ENCODE data around the gene RTL10.

DNA sequence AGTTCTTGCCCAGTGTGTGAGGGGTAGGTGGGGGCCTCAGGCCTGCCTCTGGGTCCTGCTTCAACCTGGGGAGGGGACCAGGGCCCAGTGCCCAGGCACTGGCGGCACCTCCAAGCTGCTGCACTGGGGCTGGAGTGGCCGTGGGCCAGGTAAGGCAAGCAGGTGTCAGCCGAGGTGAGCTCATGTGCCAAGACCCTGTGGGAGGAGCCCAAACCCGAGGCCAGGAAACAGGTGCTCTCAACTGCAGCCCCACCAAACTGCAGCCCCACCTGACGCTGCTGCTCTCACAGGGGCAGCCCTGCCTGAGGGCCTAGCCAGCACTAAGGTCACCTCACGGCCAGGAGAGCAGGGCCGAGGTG, 18.1 kb upstream of the RTL10 start:
- TF ChIP-seq, protein P1, sequence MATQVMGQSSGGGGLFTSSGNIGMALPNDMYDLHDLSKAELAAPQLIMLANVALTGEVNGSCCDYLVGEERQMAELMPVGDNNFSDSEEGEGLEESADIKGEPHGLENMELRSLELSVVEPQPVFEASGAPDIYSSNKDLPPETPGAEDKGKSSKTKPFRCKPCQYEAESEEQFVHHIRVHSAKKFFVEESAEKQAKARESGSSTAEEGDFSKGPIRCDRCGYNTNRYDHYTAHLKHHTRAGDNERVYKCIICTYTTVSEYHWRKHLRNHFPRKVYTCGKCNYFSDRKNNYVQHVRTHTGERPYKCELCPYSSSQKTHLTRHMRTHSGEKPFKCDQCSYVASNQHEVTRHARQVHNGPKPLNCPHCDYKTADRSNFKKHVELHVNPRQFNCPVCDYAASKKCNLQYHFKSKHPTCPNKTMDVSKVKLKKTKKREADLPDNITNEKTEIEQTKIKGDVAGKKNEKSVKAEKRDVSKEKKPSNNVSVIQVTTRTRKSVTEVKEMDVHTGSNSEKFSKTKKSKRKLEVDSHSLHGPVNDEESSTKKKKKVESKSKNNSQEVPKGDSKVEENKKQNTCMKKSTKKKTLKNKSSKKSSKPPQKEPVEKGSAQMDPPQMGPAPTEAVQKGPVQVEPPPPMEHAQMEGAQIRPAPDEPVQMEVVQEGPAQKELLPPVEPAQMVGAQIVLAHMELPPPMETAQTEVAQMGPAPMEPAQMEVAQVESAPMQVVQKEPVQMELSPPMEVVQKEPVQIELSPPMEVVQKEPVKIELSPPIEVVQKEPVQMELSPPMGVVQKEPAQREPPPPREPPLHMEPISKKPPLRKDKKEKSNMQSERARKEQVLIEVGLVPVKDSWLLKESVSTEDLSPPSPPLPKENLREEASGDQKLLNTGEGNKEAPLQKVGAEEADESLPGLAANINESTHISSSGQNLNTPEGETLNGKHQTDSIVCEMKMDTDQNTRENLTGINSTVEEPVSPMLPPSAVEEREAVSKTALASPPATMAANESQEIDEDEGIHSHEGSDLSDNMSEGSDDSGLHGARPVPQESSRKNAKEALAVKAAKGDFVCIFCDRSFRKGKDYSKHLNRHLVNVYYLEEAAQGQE (IDR thresholded peaks at IDR 0.05; ENCODE audit: low read depth), result no peak
- TF ChIP-seq FOXM1 (IDR thresholded peaks at IDR 0.05; ENCODE audit: borderline replicate concordance, low read depth) (no peak), TCF12 (IDR thresholded peaks at IDR 0.05; ENCODE audit: low read depth) (no peak), EGR1 (IDR thresholded peaks at IDR 0.05) (no peak), ZBTB7A (IDR thresholded peaks at IDR 0.05; ENCODE audit: low read depth) (no peak), YY1 (IDR thresholded peaks at IDR 0.05; ENCODE audit: low read depth) (no peak), EP300 (IDR thresholded peaks at IDR 0.05; ENCODE audit: borderline replicate concordance) (no peak), TAF1 (IDR thresholded peaks at IDR 0.05; ENCODE audit: low read depth) (no peak), RAD21 (IDR thresholded peaks at IDR 0.05; ENCODE audit: low read depth) (no peak)
- TF ChIP-seq, protein P2, sequence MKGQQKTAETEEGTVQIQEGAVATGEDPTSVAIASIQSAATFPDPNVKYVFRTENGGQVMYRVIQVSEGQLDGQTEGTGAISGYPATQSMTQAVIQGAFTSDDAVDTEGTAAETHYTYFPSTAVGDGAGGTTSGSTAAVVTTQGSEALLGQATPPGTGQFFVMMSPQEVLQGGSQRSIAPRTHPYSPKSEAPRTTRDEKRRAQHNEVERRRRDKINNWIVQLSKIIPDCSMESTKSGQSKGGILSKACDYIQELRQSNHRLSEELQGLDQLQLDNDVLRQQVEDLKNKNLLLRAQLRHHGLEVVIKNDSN (IDR thresholded peaks at IDR 0.05), result no peak
- TF ChIP-seq, protein P3, sequence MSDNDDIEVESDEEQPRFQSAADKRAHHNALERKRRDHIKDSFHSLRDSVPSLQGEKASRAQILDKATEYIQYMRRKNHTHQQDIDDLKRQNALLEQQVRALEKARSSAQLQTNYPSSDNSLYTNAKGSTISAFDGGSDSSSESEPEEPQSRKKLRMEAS (IDR thresholded peaks at IDR 0.05), result no peak

Data from Ishikawa (cell line).